K562 (cell line): Measurements from ENCODE around the gene NR4A2. TPM values are rescaled to one million over a fixed set of nuclear protein-coding genes. Genes with fewer than 3 reads are reported as not detected.

ENCODE experiments used
- BCL6 ChIP-seq: fragments of 250-450 bp; sonication (Bioruptor Pico); IDR thresholded peaks from 2 replicates; pipeline ENCODE4 v1.4.0; 2020
- FOXJ2 ChIP-seq: fragments of 200-800 bp; sonication (Bioruptor generic); IDR thresholded peaks from 2 replicates; pipeline ENCODE4 v1.6.1; 2016; ENCODE audit warnings: missing genetic modification characterization, missing compliant biosample characterization
- HNRNPLL ChIP-seq: fragments of 200-400 bp; formaldehyde crosslinking; IDR thresholded peaks from 2 replicates; pipeline ENCODE4 v1.6.1; 2017; ENCODE audit warnings: low read length, low read depth, mild to moderate bottlenecking; ENCODE audit not compliant: poor library complexity, severe bottlenecking
- MNT ChIP-seq, 2 experiments: fragments of 450-650 bp; conservative IDR thresholded peaks; 2 replicates each; pipeline ENCODE4 v1.6.1; 2017; ENCODE audit warnings: mild to moderate bottlenecking in 2 of 2, moderate library complexity in 2 of 2
- NFIC ChIP-seq: fragments of 450-650 bp; IDR thresholded peaks from 2 replicates; pipeline ENCODE4 v1.6.1; 2017; ENCODE audit warnings: mild to moderate bottlenecking, inconsistent platforms
- PCBP1 ChIP-seq: fragments of 200-400 bp; formaldehyde crosslinking; IDR thresholded peaks from 2 replicates; pipeline ENCODE4 v1.6.1; 2018; ENCODE audit warnings: mild to moderate bottlenecking, low read depth, low read length; ENCODE audit not compliant: poor library complexity, severe bottlenecking
- POLR2AphosphoS5 ChIP-seq: IDR thresholded peaks from 2 replicates; pipeline ENCODE4 v1.6.1; 2011; ENCODE audit warnings: mild to moderate bottlenecking, low read depth, low read length, moderate library complexity; ENCODE audit not compliant: control insufficient read depth, insufficient read depth
- RAD51 ChIP-seq: fragments of 450-650 bp; IDR thresholded peaks from 2 replicates; pipeline ENCODE4 v1.7.1; 2016; ENCODE audit warnings: low read depth, mild to moderate bottlenecking, borderline replicate concordance
- RFX1 ChIP-seq: fragments of 450-650 bp; IDR thresholded peaks from 2 replicates; pipeline ENCODE4 v1.6.1; 2016; ENCODE audit warnings: mild to moderate bottlenecking, moderate library complexity
- TOE1 ChIP-seq, 2 experiments: fragments of 450-650 bp in 1 of 2; sonication (generic) in 1 of 2; formaldehyde crosslinking in 1 of 2; IDR thresholded peaks; 2 replicates each; pipeline versions ENCODE4 v1.7.1 to v1.8.0; 2016 to 2022; ENCODE audit warnings: borderline replicate concordance in 2 of 2, mild to moderate bottlenecking in 2 of 2, antibody characterized with exemption in 1 of 2, inconsistent platforms in 1 of 2, low read depth in 1 of 2, missing genetic modification reagents in 1 of 2, moderate library complexity in 1 of 2
- UBTF ChIP-seq, 2 experiments: IDR thresholded peaks; 2 replicates each; pipeline ENCODE4 v1.6.1; 2012; ENCODE audit warnings: improper control_type of control experiment in 2 of 2, low read depth in 2 of 2, low read length in 2 of 2, borderline replicate concordance in 1 of 2
- ZFP91 ChIP-seq: sonication (generic); formaldehyde crosslinking; IDR thresholded peaks from 2 replicates; pipeline ENCODE4 v1.8.0; 2022; ENCODE audit warnings: mild to moderate bottlenecking, missing genetic modification reagents
- ZNF24 ChIP-seq: fragments of 450-650 bp; IDR thresholded peaks from 2 replicates; pipeline ENCODE4 v1.6.1; 2016
- polyA plus RNA-seq, 8 experiments: library from polyadenylated mRNA; depleted of rRNA in 4 of 8; stranded (reverse) in 5 of 8; unstranded in 3 of 8; fragments of >200 nt; fragmentation: Nextera tagmentation in 2 of 8; fragmentation: Illumina TruSeq in 1 of 8; extraction: Ambion mirVana in 2 of 8; extraction: Trizol in 1 of 8; gene quantifications; 2 replicates each; pipeline versions ENCODE4 v1.2.1 to v1.2.3, GENCODE V29; 2011 to 2014; ENCODE audit warnings: inconsistent platforms in 1 of 8, missing spikeins in 1 of 8
- total RNA-seq, 7 experiments: library from RNA; depleted of rRNA in 6 of 7; stranded (reverse); fragments of >200 nt in 6 of 7; fragmentation: Illumina TruSeq in 2 of 7; extraction: Trizol in 2 of 7; gene quantifications; 2 replicates each; pipeline versions ENCODE4 v1.2.1 to v1.2.3, GENCODE V29; 2011 to 2021; ENCODE audit warnings: low replicate concordance in 1 of 7

NR4A2 gene
- total and polyA plus RNA-seq, 9 of the 15 experiments (the other 6 are each of a cell fraction or from before 2014, with no cell fraction given) = 0.94 to 5.1 (median 1.3) TPM

- TF ChIP-seq ZFP91 (CRISPR knock-in tag) = 0 out of 2 replicates have a peak, but pooled peaks have one; percentile 17
- TF ChIP-seq UBTF (IDR thresholded peaks at IDR 0.05; ENCODE audit: borderline replicate concordance in 1 of 2, low read depth in 2 of 2, low read length in 2 of 2) = peak; percentile 30 to 64; a peak in 2 of 4 replicates
- TF ChIP-seq TOE1 (IDR thresholded peaks at IDR 0.05; ENCODE audit: borderline replicate concordance) = 0 out of 2 replicates have a peak, but pooled peaks have one; percentile 3
- TF ChIP-seq TOE1 (CRISPR knock-in tag; IDR thresholded peaks at IDR 0.05; ENCODE audit: borderline replicate concordance, low read depth) = no peak
- TF ChIP-seq MNT (conservative IDR thresholded peaks at IDR 0.05) = no peak; a peak in 2 of 4 replicates
- TF ChIP-seq POLR2AphosphoS5 = peak; percentile 66; the same call in 1 of the 2 replicates
- peak; percentile 50; the same call in 1 of the 2 replicates for TF ChIP-seq NFIC
- peak; percentile 99 for TF ChIP-seq HNRNPLL
- TF ChIP-seq ZNF24 = peak; percentile 85
- TF ChIP-seq RFX1 = no peak
- no peak for TF ChIP-seq RAD51
- TF ChIP-seq PCBP1 = peak; percentile 84
- TF ChIP-seq FOXJ2 (tag) = no peak
- TF ChIP-seq BCL6 (CRISPR knock-in tag) = no peak
Measured at GRCh38 chr2:156333951-156334495, 1.5 kb upstream of the NR4A2 start (continued).
